Measurements from ENCODE around the gene C9orf50.

Gene C9orf50

DNA sequence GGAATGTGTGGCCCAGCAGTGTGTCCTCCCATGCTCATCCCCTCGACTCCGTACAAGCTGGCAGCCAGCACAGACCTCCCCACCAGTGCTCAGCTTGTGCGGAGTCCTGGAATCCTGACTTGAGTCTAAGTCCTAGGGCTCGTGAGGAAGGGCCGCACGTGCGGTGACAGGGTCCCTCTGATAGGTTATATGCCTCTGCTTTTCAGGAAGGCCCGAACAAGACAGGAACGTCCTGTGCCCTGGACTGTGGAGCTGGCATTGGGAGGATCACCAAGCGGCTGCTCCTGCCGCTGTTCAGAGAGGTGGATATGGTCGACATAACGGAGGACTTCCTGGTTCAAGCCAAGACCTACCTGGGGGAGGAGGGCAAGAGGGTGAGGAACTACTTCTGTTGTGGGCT is 12.9 kb upstream of the C9orf50 start:
- Histone ChIP-seq H3K27ac (ENCODE audit: extremely low read depth, low read depth, low read length) (no peak overlapping the region), H3K36me3 (ENCODE audit: control insufficient read depth in 2 of 2, insufficient read depth in 1 of 2, low read length in 2 of 2) (peaks cover 4 to 93% of the 10 kb centered on the region in 2 experiments; a peak in 2 of 3 replicates), H3K4me1 (ENCODE audit: control insufficient read depth, insufficient read depth, low read length) (no peaks in the 10 kb centered on the region; the same call in 1 of the 2 replicates), H3K9me3 (ENCODE audit: control insufficient read depth, insufficient read depth, low read depth, low read length) (no peaks in the 10 kb centered on the region), H3K4me3 (ENCODE audit: low read depth, low read length) (no peak overlapping the region)
- CTCF ChIA-PET = interaction anchor here (0.9 to 23.4 kb wide), 4 partner anchors 9 to 499 kb away, joined by 3 to 507 read pairs (median 4); no protein-coding TSS in a partner anchor
- POLR2A ChIA-PET = no interaction called here
- TF ChIP-seq ZNF600 (tag by site-specific recombination; IDR thresholded peaks at IDR 0.05) = peak; percentile 73; the same call in 1 of the 2 replicates
- TF ChIP-seq ZNF121 (tag by site-specific recombination; IDR thresholded peaks at IDR 0.05) = no peak
- no peak for TF ChIP-seq MYNN (tag by site-specific recombination; IDR thresholded peaks at IDR 0.05; ENCODE audit: borderline replicate concordance)

DNA sequence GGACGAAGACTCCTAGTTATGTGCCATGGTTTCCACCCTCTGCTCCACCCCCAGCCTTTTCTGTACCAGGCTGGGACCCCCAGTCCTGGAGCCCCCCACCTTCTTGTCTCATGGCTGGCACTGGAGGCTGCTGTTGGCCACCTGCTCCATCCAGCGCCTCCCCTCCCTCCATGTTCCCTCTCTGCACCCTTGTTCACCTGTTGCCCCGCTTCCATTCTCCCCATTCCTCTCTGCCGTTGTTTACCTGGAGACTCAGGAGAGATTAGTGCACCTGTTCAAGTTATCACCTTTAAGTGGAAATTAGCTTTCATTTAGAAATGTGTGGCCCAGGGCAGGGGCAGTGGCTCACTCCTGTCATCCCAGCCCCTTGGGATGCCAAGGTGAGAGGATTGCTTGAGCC is 12.3 kb upstream of the C9orf50 start:
- Histone ChIP-seq H3K4me1 (ENCODE audit: control insufficient read depth, insufficient read depth, low read length) (no peaks in the 10 kb centered on the region; the same call in 1 of the 2 replicates), H3K9me3 (ENCODE audit: control insufficient read depth, insufficient read depth, low read depth, low read length) (no peaks in the 10 kb centered on the region), H3K4me3 (ENCODE audit: low read depth, low read length) (no peak overlapping the region), H3K27ac (ENCODE audit: extremely low read depth, low read depth, low read length) (no peak overlapping the region), H3K36me3 (ENCODE audit: control insufficient read depth in 2 of 2, insufficient read depth in 1 of 2, low read length in 2 of 2) (peaks cover 4 to 93% of the 10 kb centered on the region in 2 experiments; a peak in 2 of 3 replicates)
- CTCF ChIA-PET = interaction anchor here (0.6 to 23.4 kb wide), 6 partner anchors 8 to 498 kb away, joined by 3 to 507 read pairs (median 6); no protein-coding TSS in a partner anchor
- POLR2A ChIA-PET = no interaction called here
- TF ChIP-seq ZNF184 (tag by site-specific recombination; IDR thresholded peaks at IDR 0.05) (no peak), SCRT1 (tag by site-specific recombination; IDR thresholded peaks at IDR 0.05; ENCODE audit: borderline replicate concordance) (peak; percentile 64; the same call in 1 of the 2 replicates), ZNF221 (tag by site-specific recombination; IDR thresholded peaks at IDR 0.05; ENCODE audit: borderline replicate concordance) (no peak), ZNF335 (tag by site-specific recombination; conservative IDR thresholded peaks at IDR 0.05) (no peak), SCRT2 (tag by site-specific recombination; IDR thresholded peaks at IDR 0.05) (peak; percentile 83)
- TF ChIP-seq, protein P1, sequence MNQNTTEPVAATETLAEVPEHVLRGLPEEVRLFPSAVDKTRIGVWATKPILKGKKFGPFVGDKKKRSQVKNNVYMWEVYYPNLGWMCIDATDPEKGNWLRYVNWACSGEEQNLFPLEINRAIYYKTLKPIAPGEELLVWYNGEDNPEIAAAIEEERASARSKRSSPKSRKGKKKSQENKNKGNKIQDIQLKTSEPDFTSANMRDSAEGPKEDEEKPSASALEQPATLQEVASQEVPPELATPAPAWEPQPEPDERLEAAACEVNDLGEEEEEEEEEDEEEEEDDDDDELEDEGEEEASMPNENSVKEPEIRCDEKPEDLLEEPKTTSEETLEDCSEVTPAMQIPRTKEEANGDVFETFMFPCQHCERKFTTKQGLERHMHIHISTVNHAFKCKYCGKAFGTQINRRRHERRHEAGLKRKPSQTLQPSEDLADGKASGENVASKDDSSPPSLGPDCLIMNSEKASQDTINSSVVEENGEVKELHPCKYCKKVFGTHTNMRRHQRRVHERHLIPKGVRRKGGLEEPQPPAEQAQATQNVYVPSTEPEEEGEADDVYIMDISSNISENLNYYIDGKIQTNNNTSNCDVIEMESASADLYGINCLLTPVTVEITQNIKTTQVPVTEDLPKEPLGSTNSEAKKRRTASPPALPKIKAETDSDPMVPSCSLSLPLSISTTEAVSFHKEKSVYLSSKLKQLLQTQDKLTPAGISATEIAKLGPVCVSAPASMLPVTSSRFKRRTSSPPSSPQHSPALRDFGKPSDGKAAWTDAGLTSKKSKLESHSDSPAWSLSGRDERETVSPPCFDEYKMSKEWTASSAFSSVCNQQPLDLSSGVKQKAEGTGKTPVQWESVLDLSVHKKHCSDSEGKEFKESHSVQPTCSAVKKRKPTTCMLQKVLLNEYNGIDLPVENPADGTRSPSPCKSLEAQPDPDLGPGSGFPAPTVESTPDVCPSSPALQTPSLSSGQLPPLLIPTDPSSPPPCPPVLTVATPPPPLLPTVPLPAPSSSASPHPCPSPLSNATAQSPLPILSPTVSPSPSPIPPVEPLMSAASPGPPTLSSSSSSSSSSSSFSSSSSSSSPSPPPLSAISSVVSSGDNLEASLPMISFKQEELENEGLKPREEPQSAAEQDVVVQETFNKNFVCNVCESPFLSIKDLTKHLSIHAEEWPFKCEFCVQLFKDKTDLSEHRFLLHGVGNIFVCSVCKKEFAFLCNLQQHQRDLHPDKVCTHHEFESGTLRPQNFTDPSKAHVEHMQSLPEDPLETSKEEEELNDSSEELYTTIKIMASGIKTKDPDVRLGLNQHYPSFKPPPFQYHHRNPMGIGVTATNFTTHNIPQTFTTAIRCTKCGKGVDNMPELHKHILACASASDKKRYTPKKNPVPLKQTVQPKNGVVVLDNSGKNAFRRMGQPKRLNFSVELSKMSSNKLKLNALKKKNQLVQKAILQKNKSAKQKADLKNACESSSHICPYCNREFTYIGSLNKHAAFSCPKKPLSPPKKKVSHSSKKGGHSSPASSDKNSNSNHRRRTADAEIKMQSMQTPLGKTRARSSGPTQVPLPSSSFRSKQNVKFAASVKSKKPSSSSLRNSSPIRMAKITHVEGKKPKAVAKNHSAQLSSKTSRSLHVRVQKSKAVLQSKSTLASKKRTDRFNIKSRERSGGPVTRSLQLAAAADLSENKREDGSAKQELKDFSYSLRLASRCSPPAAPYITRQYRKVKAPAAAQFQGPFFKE (tag by site-specific recombination; IDR thresholded peaks at IDR 0.05; ENCODE audit: borderline replicate concordance) = no peak

DNA sequence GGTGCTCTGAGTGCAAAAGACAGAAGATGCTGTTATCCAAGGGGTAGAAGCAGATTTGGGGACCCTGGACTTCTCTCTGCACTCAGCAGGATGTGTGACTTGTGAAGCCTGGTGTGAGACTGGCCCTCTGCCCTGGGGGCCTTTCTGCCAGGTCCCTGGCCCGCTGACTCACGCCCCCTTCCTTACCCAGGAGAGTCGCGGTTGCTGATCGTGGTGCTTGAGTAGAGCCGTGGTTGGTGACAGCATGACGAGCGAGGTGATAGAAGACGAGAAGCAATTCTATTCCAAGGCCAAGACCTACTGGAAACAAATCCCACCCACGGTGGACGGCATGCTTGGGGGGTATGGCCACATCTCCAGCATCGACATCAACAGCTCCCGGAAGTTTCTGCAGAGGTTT is 11.6 kb upstream of the C9orf50 start:
- peaks cover 3% of the 10 kb centered on the region; the same call in 1 of the 2 replicates for H3K4me1 ChIP-seq (ENCODE audit: control insufficient read depth, insufficient read depth, low read length)
- H3K4me3 ChIP-seq (ENCODE audit: low read depth, low read length) = no peak overlapping the region
- H3K36me3 ChIP-seq (ENCODE audit: control insufficient read depth in 2 of 2, insufficient read depth in 1 of 2, low read length in 2 of 2) = peaks cover 0 to 93% of the 10 kb centered on the region in 2 experiments; a peak in 2 of 3 replicates
- ChIA-PET POLR2A (no interaction called here), CTCF (interaction anchor here (1.4 to 23.4 kb wide), 3 partner anchors 8 to 497 kb away, joined by 6 to 507 read pairs (median 8); no protein-coding TSS in a partner anchor)
- no peaks in the 10 kb centered on the region for H3K9me3 ChIP-seq (ENCODE audit: control insufficient read depth, insufficient read depth, low read depth, low read length)
- TF ChIP-seq SCRT1 (tag by site-specific recombination; IDR thresholded peaks at IDR 0.05; ENCODE audit: borderline replicate concordance) (no peak), GLIS2 (tag by site-specific recombination; IDR thresholded peaks at IDR 0.05) (peak; percentile 23; the same call in 1 of the 2 replicates)
- H3K27ac ChIP-seq (ENCODE audit: extremely low read depth, low read depth, low read length) = no peak overlapping the region

DNA sequence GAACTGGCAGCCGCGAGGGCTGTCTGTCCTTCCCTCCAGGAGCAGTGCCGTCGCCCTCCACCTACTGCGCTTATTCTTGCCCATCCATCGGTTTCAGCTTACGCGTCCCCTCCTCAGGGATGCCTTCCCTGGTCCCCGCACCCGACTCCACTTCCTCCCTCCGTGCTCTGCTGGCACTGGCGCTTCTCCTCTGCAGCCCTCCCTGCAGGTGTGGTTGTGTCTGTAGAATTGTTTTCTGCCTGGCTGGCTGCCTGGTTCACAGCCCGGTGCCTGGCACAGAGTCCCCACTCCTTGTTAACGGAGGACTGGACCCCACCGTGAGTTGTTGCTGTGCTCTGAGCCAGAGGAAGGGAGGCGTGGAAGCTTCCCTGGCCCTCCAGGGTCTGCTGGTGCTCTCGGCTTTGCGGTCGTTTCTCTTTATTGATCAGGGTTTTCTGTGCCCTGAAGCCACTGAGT is 10.8 kb upstream of the C9orf50 start:
- ChIA-PET POLR2A (no interaction called here), CTCF (interaction anchor here (1.1 to 23.4 kb wide), 5 partner anchors 9 to 496 kb away, joined by 3 to 507 read pairs (median 8); no protein-coding TSS in a partner anchor)
- H3K27ac ChIP-seq (ENCODE audit: extremely low read depth, low read depth, low read length) = no peak overlapping the region
- H3K4me1 ChIP-seq (ENCODE audit: control insufficient read depth, insufficient read depth, low read length) = peaks cover 3% of the 10 kb centered on the region; the same call in 1 of the 2 replicates
- peaks cover 0 to 87% of the 10 kb centered on the region in 2 experiments; a peak in 2 of 3 replicates for H3K36me3 ChIP-seq (ENCODE audit: control insufficient read depth in 2 of 2, insufficient read depth in 1 of 2, low read length in 2 of 2)
- H3K9me3 ChIP-seq (ENCODE audit: control insufficient read depth, insufficient read depth, low read depth, low read length) = no peaks in the 10 kb centered on the region
- no peak overlapping the region for H3K4me3 ChIP-seq (ENCODE audit: low read depth, low read length)
- no peak for TF ChIP-seq ZNF366 (tag by site-specific recombination; conservative IDR thresholded peaks at IDR 0.05)
- no peak for TF ChIP-seq ZNF768 (tag by site-specific recombination; IDR thresholded peaks at IDR 0.05)
- TF ChIP-seq, protein P1 (tag by site-specific recombination; IDR thresholded peaks at IDR 0.05; ENCODE audit: borderline replicate concordance) = no peak
